HG03439 (cell line): Measurements from ENCODE around the gene NGEF.

ENCODE experiments used
- ATAC-seq: cut with Tn5 transposase; IDR thresholded peaks from one replicate; pipeline ENCODE4 v1.9.1; 2021; ENCODE audit warnings: mild to moderate bottlenecking, moderate library complexity; ENCODE audit not compliant: unreplicated experiment

NGEF gene

DNA sequence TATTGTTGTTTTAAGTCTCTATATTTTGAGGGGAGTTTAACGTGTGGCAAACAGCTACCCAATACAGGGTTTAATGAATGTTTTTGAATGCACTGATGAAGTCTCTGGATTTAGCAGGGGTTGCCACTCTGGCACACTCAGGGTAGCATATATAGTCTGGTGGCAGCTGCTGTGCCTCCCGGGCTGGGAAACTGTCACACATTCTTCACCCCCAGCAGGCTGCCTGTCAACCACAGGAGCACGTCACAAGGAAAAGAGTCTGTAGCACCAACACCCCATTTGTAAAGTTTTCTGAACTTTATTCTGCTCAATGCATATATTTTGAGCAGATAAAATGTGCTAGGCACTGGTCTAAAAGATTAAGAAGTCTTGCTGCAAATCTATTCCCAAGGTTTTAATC, 39.3 kb downstream of the NGEF start:
- no peak for ATAC-seq

DNA sequence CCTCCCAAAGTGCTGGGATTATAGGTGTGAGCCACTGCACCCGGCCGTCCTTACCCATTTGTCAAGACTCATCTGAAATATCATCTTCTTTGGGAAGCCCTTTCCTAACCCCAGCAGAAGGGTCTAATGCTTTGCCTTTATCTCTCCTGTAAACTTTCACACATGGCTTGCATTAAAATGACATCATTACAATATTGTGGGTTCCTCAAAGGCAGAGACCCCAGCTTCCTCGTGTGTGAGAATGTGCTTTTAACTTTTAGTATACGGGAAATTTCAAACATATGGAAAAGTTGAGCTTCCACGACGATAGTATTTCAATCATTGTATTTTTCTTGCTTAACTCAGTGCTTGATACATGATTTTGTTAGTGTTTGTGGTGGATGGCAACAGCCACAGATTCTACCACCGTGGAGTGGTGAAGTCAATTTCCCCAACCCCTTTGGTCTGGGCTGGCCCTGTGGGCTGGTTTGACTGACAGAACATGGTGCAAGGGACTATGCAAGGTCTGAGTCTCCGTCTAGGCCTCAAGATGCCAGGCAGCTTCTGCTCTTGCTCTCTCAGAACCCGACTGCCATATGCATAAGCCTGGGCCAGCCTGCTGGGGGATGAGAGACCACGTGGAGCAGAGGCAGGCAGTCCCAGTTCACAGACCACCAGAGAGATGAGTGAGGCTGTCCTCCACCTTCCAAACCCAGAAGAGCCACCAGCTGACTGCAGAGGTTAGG, 39.9 kb downstream of the NGEF start:
- ATAC-seq: no peak

DNA sequence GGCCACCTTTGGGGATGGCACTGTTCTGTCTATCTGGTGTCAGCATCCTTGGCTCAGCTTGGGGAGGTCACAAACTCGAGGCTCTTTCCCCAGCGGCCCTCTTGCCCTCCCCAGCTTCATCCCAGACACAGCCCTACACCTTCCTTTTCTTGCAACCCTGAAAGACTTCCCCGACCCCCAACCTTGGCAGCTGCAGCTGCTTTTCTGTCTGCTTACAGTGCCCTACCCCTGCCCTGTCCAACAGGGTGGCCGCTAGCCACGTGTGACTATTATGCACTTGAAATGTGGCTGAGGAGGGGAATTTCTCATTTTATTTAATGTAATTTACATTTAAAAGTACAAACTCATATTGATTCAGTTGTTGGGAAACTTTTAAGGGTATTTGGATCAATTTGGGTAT, 41.3 kb downstream of the NGEF start:
- no peak for ATAC-seq

DNA sequence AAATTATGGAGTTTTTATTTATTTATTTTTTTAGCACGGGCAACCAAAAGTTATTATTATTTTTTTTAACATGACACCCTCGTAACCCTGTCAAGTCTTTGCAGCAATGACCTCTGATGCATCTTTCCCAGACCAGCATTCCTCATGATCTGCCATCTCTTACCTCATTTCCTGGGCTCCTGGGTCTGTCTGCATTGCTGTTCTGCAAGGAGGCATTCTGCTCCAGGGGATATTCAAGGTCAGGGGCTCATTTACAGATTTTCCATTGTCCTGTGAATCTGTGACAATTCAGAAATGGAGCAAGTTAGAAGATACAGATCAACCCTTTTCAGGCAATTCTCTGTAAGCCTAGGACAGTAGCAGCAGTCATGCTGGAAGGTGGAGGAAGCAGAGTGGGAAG, 43.0 kb downstream of the NGEF start:
- no peak for ATAC-seq

DNA sequence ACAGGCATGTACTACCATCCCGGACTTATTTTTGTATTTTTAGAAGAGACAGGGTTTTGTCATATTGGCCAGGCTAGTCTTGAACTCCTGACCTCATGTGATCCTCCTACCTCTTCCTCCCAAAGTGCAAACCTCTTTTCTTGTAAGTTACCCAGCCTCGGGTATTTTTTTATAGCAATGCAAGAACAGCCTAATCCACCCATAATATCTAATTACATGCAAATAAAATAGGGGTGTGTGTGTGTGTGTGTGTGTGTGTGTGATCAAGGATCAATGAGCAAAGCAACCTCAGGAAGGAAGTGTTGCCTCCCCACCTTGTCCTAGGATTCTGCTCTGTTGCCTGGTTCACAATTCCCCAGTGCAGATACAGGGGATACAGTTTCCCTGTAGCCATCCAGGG, 45.6 kb downstream of the NGEF start:
- ATAC-seq: no peak

DNA sequence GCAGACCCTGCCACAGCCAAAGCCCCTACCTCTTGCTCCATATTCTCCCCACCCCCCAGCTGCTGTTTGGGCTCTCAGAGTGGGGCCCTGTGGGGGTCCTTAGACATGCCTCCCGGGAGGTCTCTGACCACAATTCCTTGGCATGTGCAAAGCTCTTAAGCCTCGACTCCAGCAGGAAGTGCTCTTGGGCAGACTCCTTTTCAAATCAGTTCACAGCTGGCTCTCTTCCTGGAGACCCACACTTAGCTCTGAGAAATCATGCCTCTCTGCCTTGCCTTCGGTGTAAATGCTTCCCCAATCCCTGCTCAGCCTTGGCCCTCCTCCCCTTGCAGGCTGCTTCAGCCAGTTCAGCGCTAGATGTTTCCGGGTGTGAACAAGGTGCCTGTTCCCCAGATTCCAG, 46.9 kb downstream of the NGEF start:
- no peak for ATAC-seq

DNA sequence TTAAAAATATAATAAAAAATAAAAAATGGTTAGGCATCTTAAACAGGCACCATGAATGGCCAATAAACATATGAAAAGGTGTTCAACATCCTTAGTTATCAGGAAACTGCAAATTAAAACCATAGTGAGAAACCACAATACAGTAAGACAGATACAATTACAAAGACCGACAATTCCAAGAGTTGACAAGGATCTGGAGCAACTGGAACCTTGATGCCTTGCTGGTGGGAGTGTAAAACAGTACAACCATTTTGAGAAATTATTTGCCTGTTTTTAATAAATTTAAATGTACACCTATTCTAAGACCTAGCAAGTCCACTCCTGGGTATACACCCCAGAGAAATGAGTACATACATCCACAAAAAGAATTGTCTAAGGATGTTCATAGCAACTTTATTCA, 49.1 kb downstream of the NGEF start:
- no peak for ATAC-seq

DNA sequence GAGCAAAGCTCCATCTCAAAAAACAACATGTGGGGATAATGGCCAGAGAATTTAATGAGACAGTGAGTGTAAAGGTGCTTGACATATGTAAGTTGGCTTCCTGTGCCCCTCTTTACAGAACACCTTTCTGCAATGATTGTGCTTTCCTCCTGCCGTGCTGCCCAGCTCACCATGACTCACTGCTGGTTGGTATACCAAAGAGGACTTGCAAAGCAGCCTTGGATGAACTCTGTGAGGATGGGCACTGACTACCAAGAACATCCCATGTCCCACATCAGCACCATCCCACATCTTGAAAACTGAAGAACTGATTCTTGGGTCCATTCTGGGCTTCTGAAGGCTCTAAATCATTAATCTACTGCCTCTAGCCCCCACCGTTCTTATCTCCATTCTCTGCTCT, 52.2 kb downstream of the NGEF start:
- ATAC-seq: no peak

DNA sequence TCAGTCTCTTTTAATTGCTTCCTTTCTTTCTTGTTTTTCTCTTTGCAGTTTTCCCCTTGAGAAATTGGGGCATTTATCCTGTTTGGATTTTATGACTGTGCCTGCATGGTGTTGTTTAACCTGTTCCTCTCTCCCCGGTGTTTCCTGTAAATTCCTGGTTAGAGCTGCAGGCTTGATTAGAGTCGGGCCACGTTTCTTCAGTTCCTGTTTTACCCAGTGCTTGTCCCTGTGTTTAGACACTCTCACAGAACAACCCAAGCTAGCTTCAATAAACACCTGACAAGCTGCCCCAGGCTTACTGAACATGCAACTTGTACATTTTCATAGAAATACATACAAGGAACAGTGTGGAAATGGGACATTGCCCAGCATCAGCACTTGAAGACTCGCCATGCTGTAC, 53.9 kb downstream of the NGEF start:
- ATAC-seq: no peak

DNA sequence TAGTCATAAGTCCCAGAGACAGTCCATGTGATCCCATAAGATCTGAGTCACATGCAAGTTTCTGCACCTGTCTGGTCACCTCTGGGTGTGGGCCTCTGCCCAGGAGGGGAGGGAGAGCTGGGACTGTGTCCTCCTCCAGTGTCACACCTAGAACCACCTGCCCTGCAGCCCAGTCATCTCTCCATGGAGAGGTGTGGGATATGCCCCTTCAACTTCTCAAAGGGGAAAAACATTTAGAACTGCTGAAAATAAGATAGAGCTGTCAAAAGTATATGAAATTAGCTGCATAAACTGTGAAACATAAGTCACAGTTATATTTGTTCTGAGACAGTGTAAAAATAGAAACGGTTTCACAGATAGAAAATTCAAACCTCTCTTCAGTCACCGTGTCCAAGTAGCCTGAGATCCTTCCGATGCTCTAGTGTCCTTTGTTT, 55.4 kb downstream of the NGEF start:
- no peak for ATAC-seq

DNA sequence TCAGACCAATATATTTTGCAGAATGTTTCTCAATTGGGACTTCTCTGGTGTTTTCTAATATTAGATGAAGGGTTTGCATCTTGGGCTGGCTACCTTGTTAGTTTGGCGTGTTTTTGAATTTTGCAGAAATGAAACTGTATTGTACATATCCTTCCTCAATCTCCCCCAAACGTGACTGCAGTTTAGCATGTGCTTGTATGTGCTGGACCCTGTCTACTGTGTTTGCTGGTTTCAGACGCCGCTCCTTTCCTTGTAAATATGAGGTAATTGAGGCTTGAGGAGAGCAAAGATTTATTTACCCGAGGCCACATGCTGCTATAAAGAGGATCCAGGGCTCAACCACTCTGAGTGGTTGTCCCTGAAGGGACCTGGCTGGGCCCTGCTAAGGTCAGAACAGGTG, 57.2 kb downstream of the NGEF start:
- ATAC-seq: no peak

DNA sequence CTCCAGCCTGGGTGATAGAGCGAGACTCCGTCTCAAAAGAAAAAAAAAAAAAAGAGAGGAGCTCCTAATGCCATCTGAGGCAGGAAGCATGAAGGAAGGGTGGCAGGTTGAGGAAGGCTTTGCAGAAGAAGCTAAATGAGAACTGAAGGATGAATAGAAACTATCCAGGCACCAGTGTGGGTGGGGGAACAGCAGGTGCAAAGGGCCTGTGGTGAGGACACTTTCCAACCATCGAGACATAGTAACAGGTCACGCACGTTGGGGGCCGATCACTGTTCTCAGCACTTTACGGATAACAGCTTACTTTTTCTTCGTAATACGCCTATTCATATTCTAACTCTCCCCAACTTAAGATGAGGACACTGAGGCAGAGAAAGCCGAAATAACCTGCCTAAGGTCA, 58.4 kb downstream of the NGEF start:
- no peak for ATAC-seq

DNA sequence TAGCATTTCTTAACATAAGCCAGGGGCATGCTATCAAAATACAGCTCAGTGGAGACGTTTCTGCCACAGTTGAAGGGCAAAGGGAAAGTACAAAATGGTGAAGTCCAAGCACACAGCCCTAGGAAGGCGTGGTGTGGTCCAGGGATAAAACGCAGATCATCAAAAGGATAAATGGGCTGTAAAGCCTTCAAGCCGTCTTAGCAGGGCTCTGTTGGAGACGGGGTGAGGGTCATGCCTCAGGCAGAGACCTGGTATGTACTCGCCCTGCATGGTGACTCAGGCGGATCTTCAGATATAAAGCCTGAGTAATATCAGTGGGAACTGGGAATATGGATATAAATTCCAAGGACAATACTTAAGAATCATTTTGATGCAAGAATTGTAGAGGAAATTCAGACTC, 61.2 kb downstream of the NGEF start:
- no peak for ATAC-seq

DNA sequence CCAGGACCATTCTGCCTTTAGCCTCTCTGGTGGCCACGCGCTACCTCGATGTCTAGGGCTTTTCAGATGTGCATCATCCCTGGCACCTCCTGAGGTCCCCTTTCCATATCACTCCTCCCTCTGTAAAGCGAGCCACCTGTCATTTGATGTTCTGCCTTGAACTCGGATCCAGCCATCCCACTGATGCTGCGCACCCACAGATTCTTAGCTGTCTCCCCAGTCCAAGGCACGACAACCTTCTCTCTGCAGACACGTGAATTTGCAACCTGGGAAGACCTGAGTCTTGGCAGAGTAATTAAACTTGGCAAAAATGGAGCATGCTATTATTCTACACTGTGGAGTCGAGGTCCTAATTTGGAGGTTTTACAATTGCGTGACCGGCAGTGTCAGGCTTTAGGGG, 61.9 kb downstream of the NGEF start:
- ATAC-seq: no peak

DNA sequence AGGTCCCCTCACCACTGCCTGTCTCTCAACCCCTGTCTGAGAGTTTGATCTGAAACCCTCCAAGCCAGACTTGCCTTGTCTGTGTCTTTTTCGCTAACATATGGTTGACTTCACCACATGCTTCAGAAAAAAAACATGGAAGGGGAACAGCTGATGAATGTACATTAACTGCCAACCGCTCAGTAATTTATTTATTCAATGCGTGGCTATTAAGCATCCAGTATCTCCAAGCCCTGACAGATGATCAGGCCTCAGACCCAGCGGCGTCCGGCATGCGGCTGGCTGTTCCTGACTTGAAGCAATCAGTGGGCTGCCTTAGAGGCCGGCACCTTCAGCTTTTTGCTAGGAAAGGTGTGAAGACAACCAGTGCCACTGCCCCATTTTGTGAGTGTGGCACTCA, 62.3 kb downstream of the NGEF start:
- no peak for ATAC-seq

DNA sequence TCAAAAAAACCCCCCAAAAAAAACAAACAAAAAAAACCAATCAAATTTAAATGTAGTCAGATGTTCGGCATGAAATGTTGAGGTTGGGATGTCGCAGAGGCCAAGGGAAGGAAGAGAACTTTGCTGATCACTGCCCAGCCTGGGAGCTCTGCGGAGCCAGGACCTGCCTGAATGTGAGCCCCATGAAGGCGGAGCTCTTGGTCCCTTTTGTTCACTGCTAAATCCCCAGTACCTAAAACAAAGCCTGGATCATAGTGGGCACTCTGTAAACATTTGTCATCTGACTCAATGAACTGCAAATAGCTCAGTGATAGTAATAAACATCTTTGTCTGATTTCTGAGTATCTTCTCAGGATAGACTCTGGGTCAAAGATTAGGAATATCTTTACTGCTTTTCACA, 64.0 kb downstream of the NGEF start:
- no peak for ATAC-seq

DNA sequence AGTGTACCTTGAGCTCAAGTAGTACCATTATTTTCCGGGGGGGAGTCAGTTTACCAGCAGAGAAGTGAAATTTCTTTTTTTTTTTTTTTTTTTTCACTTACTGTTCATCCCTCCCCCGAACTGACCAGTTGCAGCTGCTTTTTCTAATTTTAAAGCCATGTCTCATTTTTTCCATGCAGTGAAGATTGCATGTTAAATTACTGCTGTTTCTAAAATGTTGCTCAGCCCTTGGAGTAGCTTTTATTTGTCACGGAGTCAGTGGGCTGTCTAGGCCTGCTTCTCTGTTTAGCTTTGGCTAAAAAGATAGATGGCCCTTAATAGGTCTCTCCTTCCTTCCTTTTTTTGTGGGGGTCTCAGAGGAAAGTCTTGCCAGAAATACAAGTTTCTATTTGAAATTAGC, 70.2 kb downstream of the NGEF start:
- no peak for ATAC-seq

DNA sequence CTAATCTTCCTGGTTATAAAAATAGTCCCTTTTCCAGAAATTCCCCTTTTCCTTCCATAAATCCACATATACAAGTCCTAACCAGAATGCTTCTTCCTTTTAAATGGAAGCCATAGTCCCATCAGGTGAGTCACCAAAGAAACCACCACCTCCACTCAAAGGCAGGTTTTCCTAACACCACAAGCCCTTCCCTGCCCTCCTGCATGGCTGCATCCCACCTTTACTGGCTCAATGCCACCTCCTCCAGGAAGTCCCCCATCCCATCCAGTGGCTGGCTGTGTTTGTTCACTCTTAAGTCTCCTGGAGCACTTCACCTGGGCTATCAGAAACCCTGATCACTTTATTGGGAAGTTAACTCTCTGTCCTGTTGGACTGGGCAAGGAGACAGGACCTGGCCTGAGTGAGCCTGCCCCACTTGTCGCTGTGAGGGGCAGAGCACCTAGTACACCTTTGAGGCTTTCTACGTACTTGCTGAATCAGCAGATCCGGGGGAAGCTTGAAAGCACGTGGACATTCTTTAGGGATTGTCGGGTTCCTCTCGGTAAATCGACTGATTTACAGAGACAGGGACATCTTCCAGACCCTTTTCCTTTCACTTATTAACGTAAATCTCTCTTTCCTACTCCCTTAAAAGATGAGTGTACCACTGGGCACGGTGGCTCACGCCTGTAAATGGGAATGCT, 71.0 kb downstream of the NGEF start:
- ATAC-seq: no peak

DNA sequence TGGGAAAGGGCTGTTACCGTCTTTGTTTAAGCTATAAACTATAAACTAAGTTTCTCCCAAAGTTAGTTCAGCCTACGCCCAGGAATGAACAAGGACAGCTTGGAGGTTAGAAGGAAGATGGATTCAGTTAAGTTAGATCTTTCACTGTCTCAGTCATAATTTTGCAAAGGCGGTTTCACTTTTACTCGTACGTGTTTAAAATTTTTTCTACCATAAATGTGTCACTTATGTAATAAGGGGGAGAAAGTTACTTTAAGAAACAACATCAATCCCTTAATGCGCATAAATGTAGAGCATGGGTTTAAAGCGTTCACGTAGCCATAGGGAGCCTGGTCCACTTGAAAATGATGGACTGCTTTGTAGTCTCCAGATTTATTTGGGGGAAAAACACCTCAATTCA, 71.7 kb downstream of the NGEF start:
- no peak for ATAC-seq

DNA sequence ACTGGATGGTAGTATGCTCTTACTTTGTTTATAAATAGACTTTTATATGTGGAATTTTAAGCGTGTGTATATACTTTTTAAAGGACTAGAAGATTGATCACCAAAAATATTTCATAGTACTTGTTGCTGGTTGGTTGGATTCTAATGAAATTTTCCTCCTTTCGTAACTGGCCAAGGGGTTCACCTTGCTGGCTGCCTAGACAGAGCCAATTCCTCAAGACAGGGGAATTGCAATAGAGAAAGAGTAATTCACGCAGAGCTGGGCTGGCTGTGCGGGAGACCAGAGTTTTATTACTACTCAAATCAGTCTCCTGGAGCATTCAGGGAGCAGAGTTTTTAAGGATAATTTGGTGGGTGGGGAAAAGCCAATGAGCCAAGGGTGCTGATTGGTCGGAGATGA, 72.3 kb downstream of the NGEF start:
- no peak for ATAC-seq

DNA sequence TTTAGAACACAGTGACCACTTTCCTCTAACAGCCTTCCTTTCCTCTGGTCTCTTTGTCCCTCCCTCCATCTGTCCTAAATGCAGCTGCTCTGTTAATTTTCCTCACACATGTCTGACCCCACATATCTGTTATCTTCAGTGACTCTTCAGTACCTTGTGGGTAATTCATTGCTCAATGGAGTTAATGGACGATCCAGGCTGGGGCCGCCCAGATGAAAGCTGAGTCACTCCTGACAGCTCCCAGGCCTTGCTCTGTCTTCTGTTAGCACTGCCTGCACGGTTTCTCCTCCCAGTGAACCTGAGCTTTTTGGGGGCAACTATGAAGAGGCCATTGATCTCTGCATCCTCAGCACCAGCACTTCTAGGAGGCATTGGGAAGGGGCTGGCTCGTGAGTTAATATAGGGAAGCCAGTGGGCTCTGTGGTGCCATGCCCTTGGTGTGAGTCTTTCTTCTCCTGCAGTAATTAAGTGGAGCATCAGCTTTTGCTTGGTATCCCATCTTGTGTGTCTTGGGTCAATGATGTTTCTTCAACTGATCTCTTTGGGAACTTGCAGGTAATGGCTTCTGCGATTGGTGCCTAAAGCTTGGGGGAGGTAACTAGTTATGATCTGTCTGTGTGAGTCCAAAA, 75.7 kb downstream of the NGEF start:
- no peak for ATAC-seq

DNA sequence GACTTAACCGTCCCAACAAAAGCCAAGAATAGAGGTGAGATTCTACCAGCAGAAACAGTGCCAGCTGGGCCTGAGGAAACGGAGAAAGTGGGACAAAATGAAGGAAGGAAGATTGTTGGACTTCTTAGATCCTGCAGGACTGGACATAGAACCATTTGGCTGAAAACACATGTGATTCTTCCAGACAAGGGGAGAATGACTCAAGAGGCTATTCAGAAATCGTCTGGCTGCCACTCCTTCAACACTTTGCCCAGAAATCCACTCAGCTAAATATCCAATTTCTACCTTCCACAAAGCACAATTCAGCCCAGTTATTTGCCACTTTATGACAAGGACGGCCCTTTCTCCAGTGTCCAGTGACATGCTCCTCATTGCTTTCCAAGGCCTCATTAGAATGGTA, 81.4 kb downstream of the NGEF start:
- no peak for ATAC-seq

DNA sequence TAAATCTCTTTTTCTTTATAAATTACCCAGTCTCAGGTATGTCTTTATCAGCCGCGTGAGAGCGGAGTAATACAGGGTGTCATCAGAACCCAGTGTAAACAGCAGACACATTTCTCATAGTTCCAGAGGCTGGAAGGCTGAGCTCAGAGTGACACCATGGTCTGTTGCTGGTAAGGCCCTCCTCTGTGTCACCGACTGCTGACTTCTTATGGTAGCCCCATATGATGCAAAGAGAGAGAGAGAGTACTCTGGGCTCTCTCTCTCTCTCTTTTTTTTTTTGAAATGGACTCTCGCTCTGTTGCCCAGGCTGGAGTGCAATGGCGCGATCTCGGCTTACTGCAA, 83.0 kb downstream of the NGEF start:
- no peak for ATAC-seq
